H1 (cell line): Measurements from ENCODE around the gene TBC1D12. TPM values are rescaled to one million over a fixed set of nuclear protein-coding genes. Genes with fewer than 3 reads are reported as not detected.

Experiments
- CTCF ChIA-PET: fragments of 300-600 bp; sonication (Branson Sonifier 250); formaldehyde crosslinking; loops from one replicate; lab custom pipeline; 2021; ENCODE audit not compliant: partially characterized antibody; lab: Charles Lee
- POLR2A ChIA-PET: fragments of 300-600 bp; sonication (Branson Sonifier 250); formaldehyde crosslinking; loops from one replicate; lab custom pipeline; 2021; ENCODE audit warnings: inconsistent platforms; ENCODE audit not compliant: partially characterized antibody; lab: Charles Lee
- DNase-seq, 2 experiments: peaks; one replicate each; pipeline versions ENCODE4 v3.0.0 to v3.0.0-alpha.2; 2010 to 2022; ENCODE audit warnings: low spot score in 2 of 2, low read depth in 1 of 2, mixed read lengths in 1 of 2
- FAIRE-seq: peaks from 2 replicates; lab custom pipeline; 2011; peaks lifted over from hg19 to GRCh38; lab: Jason Lieb, UNC
- H2AFZ ChIP-seq: 2 replicates; pipeline ENCODE4 v1.8.1; 2012; ENCODE audit warnings: low read length, inconsistent platforms
- H2AK5ac ChIP-seq: 2 replicates; pipeline ENCODE4 v1.6.1; 2013; ENCODE audit warnings: low read depth, low read length
- H2BK120ac ChIP-seq: replicated peaks from 2 replicates; pipeline ENCODE3; 2013; ENCODE audit warnings: low read depth, low read length, inconsistent platforms
- H2BK12ac ChIP-seq: 2 replicates; pipeline ENCODE4 v1.6.1; 2013; ENCODE audit warnings: low read depth, low read length
- H2BK15ac ChIP-seq: 2 replicates; pipeline ENCODE4 v1.6.1; 2013; ENCODE audit warnings: low read length
- H2BK20ac ChIP-seq: 2 replicates; pipeline ENCODE4 v1.6.1; 2013; ENCODE audit warnings: low read length
- H2BK5ac ChIP-seq: 2 replicates; pipeline ENCODE4 v1.6.1; 2013; ENCODE audit warnings: low read depth, low read length
- H3K14ac ChIP-seq: 2 replicates; pipeline ENCODE4 v1.6.1; 2013; ENCODE audit warnings: inconsistent platforms; ENCODE audit not compliant: insufficient read length
- H3K18ac ChIP-seq: 2 replicates; pipeline ENCODE4 v1.6.1; 2013; ENCODE audit warnings: low read length; ENCODE audit errors: extremely low read depth
- H3K23ac ChIP-seq: 2 replicates; pipeline ENCODE4 v1.6.1; 2013; ENCODE audit warnings: inconsistent platforms; ENCODE audit not compliant: insufficient read length
- H3K23me2 ChIP-seq: 2 replicates; pipeline ENCODE4 v1.6.1; 2013; ENCODE audit warnings: low read depth, low read length
- H3K27ac ChIP-seq: 2 replicates; pipeline ENCODE4 v1.6.1; 2011; ENCODE audit warnings: low read depth, low read length, inconsistent platforms
- H3K27me3 ChIP-seq, 4 experiments: replicated peaks in 1 of 4; 1 replicate in 1 of 4; 2 replicates in 3 of 4; pipeline versions ENCODE4 v1.6.1 to v1.8.1; 2011 to 2013; ENCODE audit warnings: low read length in 3 of 4, mild to moderate bottlenecking in 3 of 4, inconsistent platforms in 2 of 4, mixed read lengths in 2 of 4, moderate library complexity in 1 of 4; ENCODE audit not compliant: control insufficient read depth in 3 of 4, insufficient read depth in 3 of 4; ENCODE audit errors: extremely low read depth in 1 of 4
- H3K36me3 ChIP-seq, 4 experiments: 2 replicates each; pipeline versions ENCODE4 v1.6.1 to v1.8.1; 2011 to 2013; ENCODE audit warnings: mild to moderate bottlenecking in 4 of 4, low read length in 3 of 4, moderate library complexity in 2 of 4, control low read depth in 1 of 4, inconsistent platforms in 1 of 4; ENCODE audit not compliant: insufficient read depth in 4 of 4, control insufficient read depth in 2 of 4
- H3K4ac ChIP-seq: replicated peaks from 2 replicates; pipeline ENCODE3; 2013; ENCODE audit warnings: low read length, low read depth, mixed read lengths, inconsistent platforms; ENCODE audit not compliant: insufficient read length
- H3K4me1 ChIP-seq, 4 experiments: replicated peaks in 1 of 4; 1 replicate in 1 of 4; 2 replicates in 3 of 4; pipeline versions ENCODE4 v1.6.1 to v1.8.1; 2011 to 2013; ENCODE audit warnings: low read length in 3 of 4, inconsistent platforms in 2 of 4, mixed read lengths in 1 of 4; ENCODE audit not compliant: insufficient read depth in 4 of 4, control insufficient read depth in 3 of 4
- H3K4me2 ChIP-seq, 2 experiments: 2 replicates each; pipeline versions ENCODE4 v1.6.1 to v1.8.1; 2011 to 2013; ENCODE audit warnings: low read depth in 2 of 2, low read length in 2 of 2, control low read depth in 1 of 2, inconsistent platforms in 1 of 2, mild to moderate bottlenecking in 1 of 2; ENCODE audit not compliant: insufficient read depth in 1 of 2
- H3K4me3 ChIP-seq, 4 experiments: fragments of 200-600, 300-600 bp in 1 of 4; sonication (generic), shearing (Covaris generic), sonication (Bioruptor Twin) in 1 of 4; 2 replicates each; pipeline versions ENCODE4 v1.5.1 to v1.8.1; 2011 to 2016; ENCODE audit warnings: low read length in 4 of 4, low read depth in 3 of 4, control low read depth in 2 of 4, inconsistent platforms in 2 of 4, mild to moderate bottlenecking in 2 of 4, mixed read lengths in 1 of 4, moderate library complexity in 1 of 4; ENCODE audit not compliant: insufficient read depth in 2 of 4; ENCODE audit errors: extremely low read depth in 1 of 4
- H3K56ac ChIP-seq: replicated peaks from 2 replicates; pipeline ENCODE3; 2013; ENCODE audit warnings: low read depth, mild to moderate bottlenecking, mixed read lengths, low read length, inconsistent platforms; ENCODE audit not compliant: insufficient read length
- H3K79me1 ChIP-seq: 2 replicates; pipeline ENCODE4 v1.6.1; 2013; ENCODE audit warnings: low read depth, low read length, control low read depth
- H3K79me2 ChIP-seq, 2 experiments: 2 replicates each; pipeline versions ENCODE4 v1.6.1 to v1.8.1; 2012 to 2013; ENCODE audit warnings: low read length in 2 of 2, mild to moderate bottlenecking in 2 of 2, inconsistent platforms in 1 of 2; ENCODE audit not compliant: insufficient read depth in 2 of 2, control insufficient read depth in 1 of 2
- H3K9ac ChIP-seq, 4 experiments: replicated peaks in 1 of 4; 1 replicate in 1 of 4; 2 replicates in 3 of 4; pipeline versions ENCODE4 v1.6.1 to v1.8.1; 2011 to 2013; ENCODE audit warnings: low read depth in 3 of 4, low read length in 3 of 4, control low read depth in 2 of 4, mild to moderate bottlenecking in 2 of 4, moderate library complexity in 2 of 4, inconsistent platforms in 1 of 4; ENCODE audit errors: extremely low read depth in 1 of 4
- H3K9me3 ChIP-seq, 2 experiments: 2 replicates each; pipeline versions ENCODE4 v1.6.1 to v1.8.1; 2012 to 2013; ENCODE audit warnings: mild to moderate bottlenecking in 2 of 2, moderate library complexity in 2 of 2, control low read depth in 1 of 2, inconsistent platforms in 1 of 2, low read depth in 1 of 2, low read length in 1 of 2, mixed read lengths in 1 of 2; ENCODE audit not compliant: insufficient read depth in 2 of 2
- H4K20me1 ChIP-seq, 2 experiments: replicated peaks in 1 of 2; 2 replicates each; pipeline versions ENCODE3 to v1.8.1; 2011 to 2013; ENCODE audit warnings: inconsistent platforms in 2 of 2, low read length in 2 of 2, mild to moderate bottlenecking in 1 of 2; ENCODE audit not compliant: insufficient read depth in 2 of 2, control insufficient read depth in 1 of 2
- H4K5ac ChIP-seq: 2 replicates; pipeline ENCODE4 v1.6.1; 2013; ENCODE audit warnings: low read length, low read depth, mixed read lengths, inconsistent platforms; ENCODE audit not compliant: insufficient read length
- H4K8ac ChIP-seq: 2 replicates; pipeline ENCODE4 v1.8.0; 2013; ENCODE audit warnings: mild to moderate bottlenecking, moderate library complexity, low read length, inconsistent platforms; ENCODE audit not compliant: insufficient read depth; ENCODE audit errors: extremely low read depth
- H4K91ac ChIP-seq: replicated peaks from 2 replicates; pipeline ENCODE3; 2013; ENCODE audit warnings: low read length, mixed read lengths, inconsistent platforms; ENCODE audit not compliant: insufficient read length
- BACH1 ChIP-seq: IDR thresholded peaks from 2 replicates; pipeline ENCODE4 v1.6.1; 2012; ENCODE audit warnings: low read length, improper control_type of control experiment
- FOSL1 ChIP-seq: IDR thresholded peaks from 2 replicates; pipeline ENCODE4 v1.6.1; 2011; ENCODE audit warnings: mild to moderate bottlenecking, low read depth, low read length, moderate library complexity; ENCODE audit not compliant: insufficient read depth
- GABPA ChIP-seq: IDR thresholded peaks from 2 replicates; pipeline ENCODE4 v1.6.1; 2011; ENCODE audit warnings: mild to moderate bottlenecking, low read length, moderate library complexity, borderline replicate concordance; ENCODE audit not compliant: insufficient read depth
- JUND ChIP-seq: IDR thresholded peaks from 2 replicates; pipeline ENCODE4 v1.6.1; 2011; ENCODE audit warnings: mild to moderate bottlenecking, improper control_type of control experiment, low read length
- NRF1 ChIP-seq: IDR thresholded peaks from 2 replicates; pipeline ENCODE4 v1.6.1; 2011; ENCODE audit warnings: mild to moderate bottlenecking, low read depth, low read length, improper control_type of control experiment
- RAD21 ChIP-seq, 2 experiments: IDR thresholded peaks in 1 of 2; conservative IDR thresholded peaks in 1 of 2; 2 replicates each; pipeline ENCODE4 v1.6.1; 2011; ENCODE audit warnings: low read depth in 2 of 2, low read length in 2 of 2, improper control_type of control experiment in 1 of 2, inconsistent platforms in 1 of 2, mild to moderate bottlenecking in 1 of 2, moderate library complexity in 1 of 2
- RXRA ChIP-seq: IDR thresholded peaks from 2 replicates; pipeline ENCODE4 v1.6.1; 2011; ENCODE audit warnings: low read depth, mild to moderate bottlenecking, low read length, moderate library complexity; ENCODE audit not compliant: insufficient read depth
- SIN3A ChIP-seq, 2 experiments: IDR thresholded peaks in 1 of 2; conservative IDR thresholded peaks in 1 of 2; 2 replicates each; pipeline ENCODE4 v1.6.1; 2011 to 2012; ENCODE audit warnings: low read length in 2 of 2, improper control_type of control experiment in 1 of 2, low read depth in 1 of 2, mild to moderate bottlenecking in 1 of 2
- WGBS, 2 experiments: shearing (Covaris generic) in 1 of 2; methylation state at CpG; one replicate each; pipeline versions ENCODE4 v1.1.6 to v1.1.7; 2013 to 2015; ENCODE audit warnings: low lambda C conversion rate in 2 of 2, mixed read lengths in 2 of 2, inconsistent platforms in 1 of 2, low coverage in 1 of 2, missing lambda C conversion rate in 1 of 2; ENCODE audit not compliant: insufficient replicate concordance in 2 of 2, insufficient coverage in 1 of 2, insufficient read length in 1 of 2; ENCODE audit errors: extremely low coverage in 1 of 2, missing lambda C conversion rate in 1 of 2; 5-methylcytosine and 5-hydroxymethylcytosine counted together
- polyA plus RNA-seq, 7 experiments: library from polyadenylated mRNA; depleted of rRNA in 3 of 7; stranded (reverse) in 5 of 7; unstranded in 2 of 7; fragments of >200 nt in 5 of 7; fragments of 200-250 nt in 2 of 7; gene quantifications; 1 replicate in 5 of 7; 2 replicates in 1 of 7; 4 replicates in 1 of 7; pipeline versions ENCODE4 v1.2.1 to v1.2.3, GENCODE V29; 2011 to 2013; ENCODE audit warnings: missing spikeins in 2 of 7, mixed read lengths in 2 of 7
- total RNA-seq: library from RNA; stranded (reverse); fragmentation: NEBNext Ultra II Directional; extraction: Animal tissue kit (Norgen Biotek cat#: 25700); gene quantifications from 2 replicates; pipeline ENCODE4 v1.2.1, GENCODE V29; 2021
- TF ChIP-seq, protein P1 (sequence below): IDR thresholded peaks from 2 replicates; pipeline ENCODE4 v1.6.1; 2012; ENCODE audit warnings: low read length, inconsistent platforms

TBC1D12 gene
- total and polyA plus RNA-seq, 2 of the 8 experiments (the other 6 are each of a cell fraction or from before 2014, with no cell fraction given) = 1.1 to 3.2 TPM

DNA sequence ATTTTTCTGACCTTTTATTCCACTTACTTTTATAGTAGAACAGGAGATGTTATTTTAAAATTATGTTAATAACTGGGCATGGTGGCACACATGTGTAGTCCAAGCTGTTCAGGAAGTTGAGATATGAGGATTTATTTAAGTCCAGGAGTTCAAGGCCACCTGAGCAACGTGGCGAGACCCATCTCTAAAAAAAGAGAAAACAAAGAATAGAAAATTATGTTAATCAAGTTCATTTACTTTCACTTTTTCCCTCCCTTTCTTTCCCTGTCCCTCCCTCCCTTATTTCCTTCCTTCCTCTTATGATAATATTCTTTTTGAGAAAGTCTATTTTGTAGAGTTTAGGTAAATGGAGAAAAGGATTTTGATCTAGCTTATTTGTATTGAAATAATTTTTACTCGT is 94.3 kb downstream of the TBC1D12 start:
- Histone ChIP-seq H3K79me2 (no peaks in the 10 kb centered on the region), H3K4me1 (no peaks in the 10 kb centered on the region), H4K20me1 (peaks cover 0 to 1% of the 10 kb centered on the region in 2 experiments), H4K5ac (no peak overlapping the region), H3K36me3 (no peaks in the 10 kb centered on the region), H2AK5ac (no peak overlapping the region), H3K9ac (no peak overlapping the region), H3K4me3 (no peak overlapping the region), H3K56ac (no peak overlapping the region)
- 85% methylated on average over 3 of the region's 3 CpGs; no CpG with 5 or more reads in 1 of the 2 experiments for WGBS, 2 experiments
- FAIRE-seq = no peak
- no peak for TF ChIP-seq GABPA
- no peak for TF ChIP-seq BACH1
- TF ChIP-seq, protein P1, sequence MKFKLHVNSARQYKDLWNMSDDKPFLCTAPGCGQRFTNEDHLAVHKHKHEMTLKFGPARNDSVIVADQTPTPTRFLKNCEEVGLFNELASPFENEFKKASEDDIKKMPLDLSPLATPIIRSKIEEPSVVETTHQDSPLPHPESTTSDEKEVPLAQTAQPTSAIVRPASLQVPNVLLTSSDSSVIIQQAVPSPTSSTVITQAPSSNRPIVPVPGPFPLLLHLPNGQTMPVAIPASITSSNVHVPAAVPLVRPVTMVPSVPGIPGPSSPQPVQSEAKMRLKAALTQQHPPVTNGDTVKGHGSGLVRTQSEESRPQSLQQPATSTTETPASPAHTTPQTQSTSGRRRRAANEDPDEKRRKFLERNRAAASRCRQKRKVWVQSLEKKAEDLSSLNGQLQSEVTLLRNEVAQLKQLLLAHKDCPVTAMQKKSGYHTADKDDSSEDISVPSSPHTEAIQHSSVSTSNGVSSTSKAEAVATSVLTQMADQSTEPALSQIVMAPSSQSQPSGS = no peak
- no peak for TF ChIP-seq RAD21 (IDR thresholded peaks at IDR 0.05 in 1 of 2, conservative IDR thresholded peaks at IDR 0.05 in 1 of 2; ENCODE audit: low read depth in 2 of 2, low read length in 2 of 2)
- no peak for TF ChIP-seq NRF1
- no peak for TF ChIP-seq JUND
- no peak for TF ChIP-seq FOSL1
- TF ChIP-seq SIN3A (conservative IDR thresholded peaks at IDR 0.05 in 1 of 2, IDR thresholded peaks at IDR 0.05 in 1 of 2; ENCODE audit: low read depth in 1 of 2, low read length in 2 of 2) = no peak
- TF ChIP-seq RXRA = no peak
- TF ChIP-seq, all 59 proteins: peak for 0
- H2BK5ac ChIP-seq = no peak overlapping the region
- H3K27ac ChIP-seq = no peak overlapping the region
- no peak overlapping the region for H2BK20ac ChIP-seq
- no peak overlapping the region for H3K23ac ChIP-seq
- no peak for DNase-seq
- no peak overlapping the region for H2BK15ac ChIP-seq
- H4K91ac ChIP-seq = no peak overlapping the region
- no peaks in the 10 kb centered on the region; the same call in 1 of the 2 replicates for H3K23me2 ChIP-seq
- no peaks in the 10 kb centered on the region for H3K79me1 ChIP-seq
- no peak overlapping the region for H2BK120ac ChIP-seq
- H3K18ac ChIP-seq = no peak overlapping the region
- no peak overlapping the region for H3K14ac ChIP-seq
- no peak overlapping the region for H3K4ac ChIP-seq
- H2AFZ ChIP-seq = no peak overlapping the region
- no peaks in the 10 kb centered on the region for H3K9me3 ChIP-seq
- CTCF ChIA-PET = no interaction called here
- POLR2A ChIA-PET = no interaction called here
- no peak overlapping the region for H2BK12ac ChIP-seq
- no peak overlapping the region for H4K8ac ChIP-seq
- no peak overlapping the region for H3K4me2 ChIP-seq
- no peaks in the 10 kb centered on the region for H3K27me3 ChIP-seq
